Measurements from ENCODE around the gene SMYD1.

DNA sequence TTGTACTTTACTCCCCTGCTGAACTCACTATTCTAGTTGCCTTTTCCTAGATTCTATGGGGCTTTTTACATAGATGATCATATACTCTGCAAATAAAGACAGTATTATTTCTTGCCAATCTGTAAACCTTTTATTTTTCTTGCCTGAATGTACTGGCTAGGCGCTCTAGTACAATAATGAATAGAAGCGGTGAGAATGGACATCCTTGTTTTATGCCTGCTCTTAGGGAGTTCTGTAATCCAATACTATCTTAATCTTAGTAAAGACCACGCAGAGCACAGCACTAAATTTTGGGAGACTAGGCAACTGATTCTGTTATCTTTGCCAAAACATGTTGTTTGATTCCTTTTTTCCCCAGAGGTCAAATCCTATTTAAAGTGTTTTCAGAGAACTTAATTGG is 19.1 kb upstream of the SMYD1 start:
- TF ChIP-seq, protein P1, sequence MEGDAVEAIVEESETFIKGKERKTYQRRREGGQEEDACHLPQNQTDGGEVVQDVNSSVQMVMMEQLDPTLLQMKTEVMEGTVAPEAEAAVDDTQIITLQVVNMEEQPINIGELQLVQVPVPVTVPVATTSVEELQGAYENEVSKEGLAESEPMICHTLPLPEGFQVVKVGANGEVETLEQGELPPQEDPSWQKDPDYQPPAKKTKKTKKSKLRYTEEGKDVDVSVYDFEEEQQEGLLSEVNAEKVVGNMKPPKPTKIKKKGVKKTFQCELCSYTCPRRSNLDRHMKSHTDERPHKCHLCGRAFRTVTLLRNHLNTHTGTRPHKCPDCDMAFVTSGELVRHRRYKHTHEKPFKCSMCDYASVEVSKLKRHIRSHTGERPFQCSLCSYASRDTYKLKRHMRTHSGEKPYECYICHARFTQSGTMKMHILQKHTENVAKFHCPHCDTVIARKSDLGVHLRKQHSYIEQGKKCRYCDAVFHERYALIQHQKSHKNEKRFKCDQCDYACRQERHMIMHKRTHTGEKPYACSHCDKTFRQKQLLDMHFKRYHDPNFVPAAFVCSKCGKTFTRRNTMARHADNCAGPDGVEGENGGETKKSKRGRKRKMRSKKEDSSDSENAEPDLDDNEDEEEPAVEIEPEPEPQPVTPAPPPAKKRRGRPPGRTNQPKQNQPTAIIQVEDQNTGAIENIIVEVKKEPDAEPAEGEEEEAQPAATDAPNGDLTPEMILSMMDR (IDR thresholded peaks at IDR 0.05 in 2 of 3, conservative IDR thresholded peaks at IDR 0.05 in 1 of 3; ENCODE audit: borderline replicate concordance in 1 of 3, insufficient read depth in 1 of 3, low read depth in 2 of 3, low read length in 2 of 3): no peak
- TF ChIP-seq POLR2AphosphoS5 (IDR thresholded peaks at IDR 0.05; ENCODE audit: low read depth, low read length) (no peak), CEBPB (IDR thresholded peaks at IDR 0.05; ENCODE audit: low read depth) (no peak), RAD21 (IDR thresholded peaks at IDR 0.05; ENCODE audit: low read depth) (no peak), ZFX (IDR thresholded peaks at IDR 0.05) (no peak), EZH2 (IDR thresholded peaks at IDR 0.05) (no peak), POLR2A (IDR thresholded peaks at IDR 0.05; ENCODE audit: borderline replicate concordance, extremely low read depth, insufficient read depth, insufficient read length) (no peak), YY1 (IDR thresholded peaks at IDR 0.05; ENCODE audit: extremely low read depth, insufficient replicate concordance, low read depth, low read length) (no peak)
- TF ChIP-seq, protein P2, sequence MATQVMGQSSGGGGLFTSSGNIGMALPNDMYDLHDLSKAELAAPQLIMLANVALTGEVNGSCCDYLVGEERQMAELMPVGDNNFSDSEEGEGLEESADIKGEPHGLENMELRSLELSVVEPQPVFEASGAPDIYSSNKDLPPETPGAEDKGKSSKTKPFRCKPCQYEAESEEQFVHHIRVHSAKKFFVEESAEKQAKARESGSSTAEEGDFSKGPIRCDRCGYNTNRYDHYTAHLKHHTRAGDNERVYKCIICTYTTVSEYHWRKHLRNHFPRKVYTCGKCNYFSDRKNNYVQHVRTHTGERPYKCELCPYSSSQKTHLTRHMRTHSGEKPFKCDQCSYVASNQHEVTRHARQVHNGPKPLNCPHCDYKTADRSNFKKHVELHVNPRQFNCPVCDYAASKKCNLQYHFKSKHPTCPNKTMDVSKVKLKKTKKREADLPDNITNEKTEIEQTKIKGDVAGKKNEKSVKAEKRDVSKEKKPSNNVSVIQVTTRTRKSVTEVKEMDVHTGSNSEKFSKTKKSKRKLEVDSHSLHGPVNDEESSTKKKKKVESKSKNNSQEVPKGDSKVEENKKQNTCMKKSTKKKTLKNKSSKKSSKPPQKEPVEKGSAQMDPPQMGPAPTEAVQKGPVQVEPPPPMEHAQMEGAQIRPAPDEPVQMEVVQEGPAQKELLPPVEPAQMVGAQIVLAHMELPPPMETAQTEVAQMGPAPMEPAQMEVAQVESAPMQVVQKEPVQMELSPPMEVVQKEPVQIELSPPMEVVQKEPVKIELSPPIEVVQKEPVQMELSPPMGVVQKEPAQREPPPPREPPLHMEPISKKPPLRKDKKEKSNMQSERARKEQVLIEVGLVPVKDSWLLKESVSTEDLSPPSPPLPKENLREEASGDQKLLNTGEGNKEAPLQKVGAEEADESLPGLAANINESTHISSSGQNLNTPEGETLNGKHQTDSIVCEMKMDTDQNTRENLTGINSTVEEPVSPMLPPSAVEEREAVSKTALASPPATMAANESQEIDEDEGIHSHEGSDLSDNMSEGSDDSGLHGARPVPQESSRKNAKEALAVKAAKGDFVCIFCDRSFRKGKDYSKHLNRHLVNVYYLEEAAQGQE (IDR thresholded peaks at IDR 0.05; ENCODE audit: low read depth): no peak

Data from HCT116 (cell line).